Mesodermal cell (in vitro differentiated cells): ENCODE measurements around the gene DEPDC1B.
"Not testable (repeated sequence)": the region's sequence is repeated elsewhere in the genome, so short reads cannot be mapped to it uniquely, and the experiment has no call there.

ENCODE experiments used
- H3K27ac ChIP-seq: 2 replicates; pipeline ENCODE4 v1.7.0; 2013; ENCODE audit warnings: mild to moderate bottlenecking, low read depth, low read length, moderate library complexity; ENCODE audit not compliant: severe bottlenecking
- H3K36me3 ChIP-seq: 2 replicates; pipeline ENCODE4 v1.7.1; 2013; ENCODE audit warnings: mild to moderate bottlenecking, low read length, moderate library complexity; ENCODE audit not compliant: control insufficient read depth, insufficient read depth
- H3K4me1 ChIP-seq: one replicate; pipeline ENCODE4 v1.7.1; 2013; ENCODE audit warnings: mild to moderate bottlenecking, low read length; ENCODE audit not compliant: insufficient read depth, control insufficient read depth, poor library complexity, severe bottlenecking
- H3K4me3 ChIP-seq: 2 replicates; pipeline ENCODE4 v1.7.0; 2013; ENCODE audit warnings: low read length, control low read depth, mild to moderate bottlenecking; ENCODE audit not compliant: insufficient read depth, poor library complexity, severe bottlenecking; ENCODE audit errors: extremely low read depth
- H3K9me3 ChIP-seq: 2 replicates; pipeline ENCODE4 v1.7.1; 2013; ENCODE audit warnings: mild to moderate bottlenecking, low read length, moderate library complexity; ENCODE audit not compliant: control insufficient read depth
- WGBS, 2 experiments: methylation state at CpG; one replicate each; pipeline ENCODE4 v1.1.5; 2013; ENCODE audit warnings: missing lambda C conversion rate in 2 of 2; ENCODE audit not compliant: insufficient coverage in 2 of 2; 5-methylcytosine and 5-hydroxymethylcytosine counted together

The DEPDC1B gene

DNA sequence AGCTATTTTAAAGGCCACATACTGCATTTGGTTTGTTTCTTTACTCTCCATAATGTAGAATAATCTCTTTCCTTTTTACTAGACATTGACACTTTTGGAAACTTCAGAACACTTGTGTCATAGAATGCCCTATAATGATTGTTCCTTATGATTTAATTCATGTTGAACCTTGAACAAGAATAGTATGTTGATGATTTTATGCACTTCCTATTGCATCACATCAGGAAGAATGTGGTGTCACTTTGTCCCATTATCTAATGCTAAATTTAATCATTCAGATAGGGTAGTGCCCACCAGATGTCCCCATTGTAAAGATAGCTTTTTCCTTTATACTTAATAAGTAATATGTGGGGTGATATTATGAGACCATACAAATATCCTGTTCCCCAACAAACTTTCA lies 19.4 kb upstream of the DEPDC1B start:
- Histone ChIP-seq H3K4me1 (no peaks in the 10 kb centered on the region), H3K27ac (no peak overlapping the region), H3K36me3 (no peaks in the 10 kb centered on the region), H3K9me3 (no peaks in the 10 kb centered on the region), H3K4me3 (no peak overlapping the region)

- Histone ChIP-seq H3K4me3 (no peak overlapping the region), H3K36me3 (no peaks in the 10 kb centered on the region), H3K4me1 (no peaks in the 10 kb centered on the region), H3K9me3 (no peaks in the 10 kb centered on the region), H3K27ac (no peak overlapping the region)
- 86 to 90% methylated on average over 1 to 2 of the region's 3 CpGs for WGBS, 2 experiments
Measured at GRCh38 chr5:60718166-60718892, 18.4 kb upstream of the DEPDC1B start.

DNA sequence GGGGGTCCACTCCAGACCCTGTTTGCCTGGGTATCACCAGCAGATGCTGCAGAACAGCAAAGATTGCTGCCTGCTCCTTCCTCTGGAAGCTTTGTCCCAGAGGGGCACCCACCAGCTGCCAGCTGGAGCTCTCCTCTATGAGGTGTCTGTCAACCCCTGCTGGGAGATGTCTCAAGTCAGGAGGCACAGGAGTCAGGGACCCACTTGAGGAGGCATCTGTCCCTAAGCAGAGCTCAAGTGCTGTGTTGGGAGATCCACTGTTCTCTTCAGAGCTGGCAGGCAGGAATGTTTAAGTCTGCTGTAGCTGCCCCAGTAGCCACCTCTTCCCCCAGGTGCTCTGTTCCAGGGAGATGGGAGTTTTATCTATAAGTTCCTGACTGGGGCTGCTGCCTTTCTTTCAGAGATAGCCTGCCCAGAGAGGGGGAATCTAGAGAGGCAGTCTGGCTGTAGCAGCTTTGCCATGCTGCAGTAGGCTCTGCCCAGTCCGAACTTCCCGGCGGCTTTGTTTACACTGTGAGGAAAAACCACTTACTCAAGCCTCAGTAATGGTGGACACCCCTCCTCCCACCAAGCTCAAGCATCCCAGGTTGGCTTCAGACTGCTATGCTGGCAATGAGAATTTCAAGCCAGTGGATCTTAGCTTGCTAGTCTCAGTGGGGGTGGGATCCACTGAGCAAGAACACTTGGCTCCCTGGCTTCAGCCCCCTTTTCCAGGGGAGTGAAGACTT lies 15.4 kb upstream of the DEPDC1B start:
- H3K4me1 ChIP-seq, H3K36me3 ChIP-seq, H3K27ac ChIP-seq, H3K9me3 ChIP-seq, H3K4me3 ChIP-seq: not testable (repeated sequence)
- 94% methylated on average over 3 of the region's 3 CpGs; no CpG with 5 or more reads in 1 of the 2 experiments for WGBS, 2 experiments

- no peaks in the 10 kb centered on the region for H3K9me3 ChIP-seq
- 94 to 100% methylated on average over 1 to 3 of the region's 5 CpGs for WGBS, 2 experiments
- no peaks in the 10 kb centered on the region for H3K36me3 ChIP-seq
- H3K4me3 ChIP-seq, result no peak overlapping the region
- no peaks in the 10 kb centered on the region for H3K4me1 ChIP-seq
- no peak overlapping the region for H3K27ac ChIP-seq
Measured at GRCh38 chr5:60712950-60713349, 13.0 kb upstream of the DEPDC1B start.

- no CpG with 5 or more reads among the region's 3 CpGs for WGBS, 2 experiments
Measured at GRCh38 chr5:60711892-60712291, 11.9 kb upstream of the DEPDC1B start.

DNA sequence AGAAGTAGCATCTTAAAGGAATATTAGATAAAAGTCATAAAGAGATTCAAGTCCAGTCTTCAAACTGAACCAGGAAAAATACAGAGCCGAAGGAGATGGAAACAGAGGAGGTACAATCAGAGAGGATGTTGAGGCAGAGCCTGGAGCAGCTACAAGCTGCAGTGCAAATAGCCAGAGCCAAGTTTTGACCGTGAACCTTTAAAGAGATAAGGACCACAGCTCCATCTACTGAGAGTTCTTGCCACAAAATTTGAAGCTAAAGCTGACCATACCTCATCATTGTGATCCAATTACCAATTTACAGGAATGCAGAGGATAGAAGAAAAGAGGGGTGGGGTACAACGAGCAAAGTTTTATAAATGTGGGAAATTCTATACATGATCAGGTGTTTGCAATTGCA lies 10.4 kb upstream of the DEPDC1B start:
- 57 to 78% methylated on average over 1 of the region's 3 CpGs for WGBS, 2 experiments
- Histone ChIP-seq H3K36me3 (no peaks in the 10 kb centered on the region), H3K4me3 (no peak overlapping the region), H3K4me1 (no peaks in the 10 kb centered on the region), H3K27ac (no peak overlapping the region), H3K9me3 (no peaks in the 10 kb centered on the region)

More at GRCh38 chr5:60711892-60712291, 11.9 kb upstream of the DEPDC1B start:
- not testable (repeated sequence) for H3K27ac ChIP-seq, H3K4me1 ChIP-seq, H3K4me3 ChIP-seq, H3K9me3 ChIP-seq, H3K36me3 ChIP-seq

GRCh38 chr5:60705144-60705543 lies 5.2 kb upstream of the DEPDC1B start:
- Histone ChIP-seq H3K9me3 (no peaks in the 10 kb centered on the region), H3K27ac (no peak overlapping the region), H3K36me3 (no peaks in the 10 kb centered on the region), H3K4me1 (no peaks in the 10 kb centered on the region), H3K4me3 (no peak overlapping the region)

GRCh38 chr5:60703944-60704343 lies 4.0 kb upstream of the DEPDC1B start:
- WGBS, 2 experiments, result 92% methylated on average over 2 of the region's 2 CpGs; no CpG with 5 or more reads in 1 of the 2 experiments
- Histone ChIP-seq H3K36me3 (no peaks in the 10 kb centered on the region), H3K27ac (no peak overlapping the region), H3K4me3 (no peak overlapping the region), H3K4me1 (no peaks in the 10 kb centered on the region), H3K9me3 (no peaks in the 10 kb centered on the region)

DNA sequence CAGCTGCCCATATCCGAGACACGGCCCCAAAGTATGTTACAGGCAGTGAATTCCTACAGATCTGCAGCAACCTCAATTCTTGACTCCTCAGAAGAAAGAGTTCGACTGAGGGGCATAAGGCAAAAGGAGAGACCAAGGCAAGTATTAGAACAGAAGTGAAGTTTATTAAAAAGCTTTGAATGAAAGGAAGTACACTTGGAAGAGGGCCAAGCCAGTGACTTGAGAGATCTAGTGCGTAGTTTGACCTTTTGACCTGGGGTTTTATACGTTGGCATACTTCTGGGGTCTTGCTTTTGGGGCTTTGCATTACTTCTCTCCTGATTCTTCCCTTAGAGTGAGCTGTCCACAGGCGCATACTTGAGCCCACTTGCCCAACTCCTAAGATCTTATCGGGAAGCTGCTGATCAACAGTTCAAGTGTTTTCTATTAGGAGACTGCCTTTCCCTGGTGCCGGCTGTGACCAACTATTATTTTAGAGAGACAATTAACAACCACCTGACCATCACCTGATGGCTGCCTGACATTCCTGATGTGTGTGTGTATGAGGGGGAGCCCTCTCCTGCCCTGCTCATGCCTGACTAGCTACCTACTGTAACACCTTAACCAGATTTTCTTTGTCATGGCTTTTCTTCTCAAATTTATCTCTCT lies 1.5 kb upstream of the DEPDC1B start:
- 79 to 89% methylated on average over 4 to 5 of the region's 8 CpGs for WGBS, 2 experiments
- Histone ChIP-seq H3K4me3 (no peak overlapping the region), H3K27ac (no peak overlapping the region), H3K4me1 (no peaks in the 10 kb centered on the region), H3K36me3 (no peaks in the 10 kb centered on the region), H3K9me3 (no peaks in the 10 kb centered on the region)

DNA sequence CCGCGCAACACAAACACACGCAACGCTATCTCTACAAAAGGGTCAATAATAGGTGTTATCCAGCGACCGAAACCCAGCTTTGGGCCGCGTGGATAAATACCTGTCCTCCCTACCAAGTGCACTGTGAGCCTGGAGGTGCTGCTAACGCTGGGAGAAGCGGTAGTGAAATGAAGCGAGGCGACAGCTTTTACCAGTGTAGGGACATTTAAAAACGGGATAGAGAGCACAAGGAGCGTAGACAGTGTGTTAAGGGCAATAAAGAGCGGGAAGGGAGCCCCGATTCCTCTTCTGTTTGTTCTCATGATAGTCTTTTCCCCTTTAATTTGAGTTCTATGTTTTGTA lies 421 bp upstream of the DEPDC1B start:
- Histone ChIP-seq H3K4me1 (no peaks in the 10 kb centered on the region), H3K4me3 (peak overlapping the region; percentile 74), H3K27ac (peak overlapping the region; percentile 94), H3K36me3 (peaks cover under 1% of the 10 kb centered on the region), H3K9me3 (no peaks in the 10 kb centered on the region)
- 15 to 29% methylated on average over 12 to 14 of the region's 16 CpGs for WGBS, 2 experiments

GRCh38 chr5:60699288-60699608 lies 718 bp downstream of the DEPDC1B start:
- Histone ChIP-seq H3K9me3 (no peaks in the 10 kb centered on the region), H3K4me1 (no peaks in the 10 kb centered on the region), H3K4me3 (peak overlapping the region; percentile 74), H3K36me3 (peaks cover 5% of the 10 kb centered on the region), H3K27ac (peak overlapping the region; percentile 94)
- WGBS, 2 experiments, result 0% methylated on average over 8 to 9 of the region's 9 CpGs
